ENCODE measurements around the gene SERPINB7.

- TF ChIP-seq CTCF (IDR thresholded peaks at IDR 0.05) (no peak), POLR2A (IDR thresholded peaks at IDR 0.05) (no peak)
Observed at GRCh38 chr18:63784787-63785452, 9.7 kb downstream of the SERPINB7 start.
